CD4-positive, alpha-beta T cell treated with Interleukin-17A for 4 hours (primary cell): ENCODE data around the gene BCL2L13.
A peak's percentile ranks its signal among the peaks of the same experiment; 100 is the strongest.
"Not testable (repeated sequence)": the region's sequence is repeated elsewhere in the genome, so short reads cannot be mapped to it uniquely, and the experiment has no call there.

Experiments
- DNase-seq: peaks from one replicate; pipeline ENCODE4 v3.0.0-alpha.2; 2020; ENCODE audit warnings: mixed read lengths

The BCL2L13 gene

GRCh38 chr22:17638432-17639246 is at the start of gene BCL2L13:
Gene BCL2L13 (plus strand): TSS chr22:17638757. CDS start chr22:17655712, 16,955 bp downstream.
- peak; percentile 90 for DNase-seq

- no peak for DNase-seq
These were observed 48.7 kb upstream of the BCL2L13 start for GRCh38 chr22:17589810-17590375.

GRCh38 chr22:17590586-17590985 is 48.0 kb upstream of the BCL2L13 start:
- DNase-seq, result no peak

- no peak for DNase-seq
These were observed 46.4 kb upstream of the BCL2L13 start for GRCh38 chr22:17592201-17592600.

- DNase-seq, result no peak
These were observed 42.3 kb upstream of the BCL2L13 start for GRCh38 chr22:17596226-17596625.

- no peak for DNase-seq
These were observed 41.3 kb upstream of the BCL2L13 start for GRCh38 chr22:17597217-17597616.

GRCh38 chr22:17598318-17598717 is 40.2 kb upstream of the BCL2L13 start:
- no peak for DNase-seq

- no peak for DNase-seq
These were observed 37.5 kb upstream of the BCL2L13 start for GRCh38 chr22:17601031-17601430.

- DNase-seq, result no peak
These were observed 34.9 kb upstream of the BCL2L13 start for GRCh38 chr22:17603668-17604067.

GRCh38 chr22:17606496-17606895 is 32.1 kb upstream of the BCL2L13 start:
- DNase-seq, result no peak

- DNase-seq, result no peak
These were observed 30.6 kb upstream of the BCL2L13 start for GRCh38 chr22:17607891-17608521.

- no peak for DNase-seq
These were observed 26.5 kb upstream of the BCL2L13 start for GRCh38 chr22:17612057-17612456.

GRCh38 chr22:17613280-17613679 is 25.3 kb upstream of the BCL2L13 start:
- no peak for DNase-seq

- DNase-seq, result no peak
These were observed 10.6 kb upstream of the BCL2L13 start for GRCh38 chr22:17627961-17628405.

- peak; percentile 93 for DNase-seq
These were observed 10.0 kb upstream of the BCL2L13 start, which contains the start of gene ATP6V1E1 for GRCh38 chr22:17628406-17629172. Gene ATP6V1E1 (minus strand): TSS chr22:17628749. CDS start chr22:17628635, 114 bp downstream.

- DNase-seq, result no peak
These were observed 9.4 kb upstream of the BCL2L13 start for GRCh38 chr22:17629173-17629489.

GRCh38 chr22:17629641-17630040 is 8.9 kb upstream of the BCL2L13 start:
- no peak for DNase-seq

GRCh38 chr22:17631076-17631565 is 7.4 kb upstream of the BCL2L13 start:
- DNase-seq, result no peak

- no peak for DNase-seq
These were observed 5.2 kb upstream of the BCL2L13 start for GRCh38 chr22:17633217-17633997.

GRCh38 chr22:17633998-17634323 is 4.6 kb upstream of the BCL2L13 start:
- DNase-seq, result no peak

- DNase-seq, result no peak
These were observed 3.9 kb upstream of the BCL2L13 start for GRCh38 chr22:17634696-17635095.

- DNase-seq, result not testable (repeated sequence)
These were observed 1.7 kb upstream of the BCL2L13 start for GRCh38 chr22:17636850-17637249.
